AG08396 (cell line): ENCODE measurements around the gene PDE5A.

Experiments used
- DNase-seq: peaks from one replicate; pipeline ENCODE4 v3.0.0; 2012; ENCODE audit warnings: low spot score, mixed read lengths

Gene PDE5A

GRCh38 chr4:119585771-119586170 is 42.8 kb downstream of the PDE5A start:
- DNase-seq = no peak

DNA sequence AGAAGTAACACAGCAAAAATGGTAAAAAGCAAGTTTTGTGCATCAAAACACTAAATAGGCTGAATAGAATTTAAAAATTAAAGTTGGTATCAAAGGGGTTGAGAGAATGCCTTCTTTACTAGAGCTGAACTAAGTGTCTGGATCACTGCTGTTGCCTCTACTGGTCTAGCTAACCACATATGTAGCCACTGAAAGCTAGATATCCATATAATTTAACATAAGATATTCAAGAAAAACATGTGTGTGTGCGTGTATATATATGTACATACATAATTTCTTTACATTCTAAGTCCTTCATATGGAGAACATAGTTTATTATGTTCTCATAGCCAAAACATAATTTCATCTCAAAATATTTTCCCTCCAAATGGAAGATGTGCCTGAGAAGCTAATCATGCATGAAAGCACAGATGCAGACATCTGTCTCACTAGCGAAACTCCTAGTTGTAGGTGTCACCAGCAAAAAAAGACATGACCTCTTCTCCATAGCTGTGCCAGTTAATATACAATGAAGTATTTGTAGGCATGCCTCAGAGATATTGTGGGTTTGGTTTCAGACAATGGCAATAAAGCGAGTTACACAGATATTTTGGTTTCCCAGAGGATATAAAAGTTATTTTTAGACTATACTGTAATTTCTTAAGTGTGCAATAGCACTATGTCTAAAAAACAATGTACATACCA is 47.3 kb downstream of the PDE5A start:
- no peak for DNase-seq

DNA sequence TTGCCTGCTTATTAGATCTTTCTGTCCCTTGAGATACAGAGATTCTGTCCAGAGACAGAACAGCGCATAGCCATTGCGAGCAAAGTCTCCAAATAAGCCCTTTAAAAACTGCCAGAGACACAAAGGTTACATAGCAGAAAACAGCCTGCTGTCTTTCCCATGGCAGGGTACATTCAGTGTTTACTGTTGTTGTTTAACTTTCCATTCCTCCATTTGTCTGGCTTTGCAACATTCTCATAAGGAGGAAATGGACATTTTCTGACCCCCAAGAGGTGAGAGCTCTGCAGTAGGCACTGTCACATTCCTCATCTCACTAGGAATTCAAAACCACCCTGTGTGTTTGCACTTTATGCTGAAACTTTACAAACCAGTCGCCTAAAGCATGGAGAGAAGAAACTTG is 48.3 kb downstream of the PDE5A start:
- DNase-seq = no peak

DNA sequence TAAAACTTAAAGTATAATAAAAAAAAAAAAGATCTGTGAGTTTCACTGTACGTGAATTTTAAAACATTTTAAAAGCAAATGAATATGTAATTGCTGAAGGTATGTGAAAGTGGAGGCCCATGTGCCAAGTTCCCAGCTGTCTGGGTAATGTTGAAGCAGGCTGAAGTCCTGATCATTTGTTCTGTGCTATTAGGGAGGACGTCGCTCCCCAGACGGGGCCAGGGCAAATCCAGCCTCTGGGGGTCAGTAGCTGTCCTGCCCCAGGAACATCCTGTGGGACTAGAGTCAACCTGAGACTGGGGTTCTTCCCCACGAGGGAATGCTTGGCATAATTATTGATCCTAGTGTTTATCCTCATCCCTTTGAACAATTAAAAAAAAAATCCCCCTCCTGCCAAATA is 48.8 kb downstream of the PDE5A start:
- no peak for DNase-seq

DNA sequence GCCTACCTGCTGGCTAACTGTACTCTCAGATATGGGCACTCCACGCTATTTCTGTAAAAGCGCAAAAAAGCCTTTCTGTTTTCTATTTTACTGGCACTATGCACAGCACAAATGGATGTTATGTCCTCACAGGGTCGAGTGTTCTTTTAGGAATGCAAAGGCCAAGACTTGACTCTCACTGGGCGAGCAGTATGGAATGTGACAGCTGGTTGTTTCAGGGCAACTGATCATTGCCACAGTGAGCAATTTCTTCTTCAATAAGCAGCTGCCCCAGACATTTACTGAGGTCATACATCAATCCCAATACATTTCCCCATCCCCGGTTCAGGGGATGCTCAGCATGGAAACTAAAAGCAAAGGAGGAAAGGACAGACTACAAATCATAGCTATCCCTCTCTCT is 58.2 kb downstream of the PDE5A start:
- DNase-seq = peak; percentile 46

DNA sequence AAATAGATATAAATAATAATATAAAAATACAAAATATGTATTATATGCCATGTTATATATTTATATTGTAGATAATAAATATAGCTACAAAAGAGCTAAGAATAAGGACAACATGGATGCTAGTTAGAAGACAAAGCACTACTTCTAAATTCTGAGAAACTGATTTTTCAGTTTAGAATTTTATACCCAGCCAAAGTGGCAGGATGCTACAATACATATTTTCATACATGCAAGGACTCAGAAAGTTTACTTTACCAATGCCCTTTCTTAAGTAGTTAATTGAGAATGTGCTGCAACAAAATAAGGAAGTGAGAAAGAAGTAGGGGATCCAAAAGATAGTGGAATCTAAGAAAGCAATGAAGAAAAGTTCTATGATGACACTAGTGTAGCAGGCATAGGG is 64.5 kb downstream of the PDE5A start:
- DNase-seq = no peak

DNA sequence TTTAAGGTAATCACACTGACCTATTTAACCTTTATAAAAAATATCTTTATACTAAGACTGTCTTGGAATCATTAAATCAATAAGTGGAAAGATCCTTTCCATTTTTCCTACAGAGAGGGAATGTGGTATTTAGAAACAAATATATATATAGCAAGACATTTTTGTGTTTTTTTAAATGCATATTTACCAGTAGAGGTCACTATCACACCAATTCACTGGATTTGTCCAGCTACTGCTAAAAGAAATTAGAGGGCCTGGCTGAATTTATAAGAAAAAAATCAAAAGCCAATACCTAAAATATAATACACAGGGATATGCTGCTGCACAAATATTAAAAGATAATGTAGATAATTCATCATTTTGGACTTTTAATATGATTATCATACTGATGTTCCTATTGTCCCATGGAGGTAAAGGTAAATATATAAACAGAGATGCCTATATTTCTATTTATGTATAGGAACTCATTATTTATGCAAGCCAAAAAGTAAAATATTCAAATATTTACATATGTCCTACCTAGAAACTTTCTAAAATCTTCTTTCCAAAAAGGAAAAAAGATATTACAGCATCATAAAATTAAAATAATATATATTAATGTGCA is 69.5 kb downstream of the PDE5A start:
- peak; percentile 8 for DNase-seq

- no peak for DNase-seq
Measured at GRCh38 chr4:119550857-119551532, 77.6 kb downstream of the PDE5A start.

- DNase-seq = no peak
Measured at GRCh38 chr4:119549639-119550038, 79.0 kb downstream of the PDE5A start.

DNA sequence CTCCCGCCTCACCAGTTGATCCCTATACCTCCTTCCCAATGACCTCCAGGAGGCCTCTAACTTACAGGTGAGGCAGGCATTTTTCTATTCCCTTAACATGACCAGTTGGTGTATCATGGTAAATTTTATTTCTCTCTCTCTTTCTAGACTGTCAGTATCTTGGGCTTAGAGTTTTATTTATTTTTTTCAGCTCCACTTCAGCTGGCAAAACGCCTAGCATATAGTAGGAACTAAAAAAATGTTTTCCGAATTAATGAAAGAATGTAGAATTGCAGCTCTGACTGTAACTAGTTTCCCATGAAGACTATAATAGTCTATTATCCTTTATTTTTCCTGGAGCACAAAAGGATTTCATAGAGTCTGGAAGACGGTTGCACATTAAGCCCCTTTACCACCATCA is 84.8 kb downstream of the PDE5A start:
- DNase-seq = no peak

DNA sequence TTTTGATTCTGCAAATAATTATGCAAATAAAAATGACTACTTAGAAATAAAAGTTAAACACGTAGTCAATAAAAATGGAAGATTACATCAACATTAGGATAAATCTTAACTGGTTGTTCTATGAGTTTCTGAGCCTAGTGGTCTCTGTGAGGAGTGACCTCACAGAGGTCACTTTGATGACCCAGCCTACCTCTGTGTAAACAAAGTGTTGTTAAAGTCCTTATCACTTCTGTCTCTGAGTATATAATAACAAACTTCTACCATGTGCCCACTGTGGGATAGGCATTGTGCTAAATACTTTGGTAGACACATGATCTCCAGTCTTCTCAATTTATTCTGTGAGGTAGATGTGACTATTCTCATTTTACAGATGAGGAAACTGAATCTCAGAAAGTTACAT is 85.4 kb downstream of the PDE5A start:
- DNase-seq = no peak

GRCh38 chr4:119540249-119540648 is 88.4 kb downstream of the PDE5A start:
- no peak for DNase-seq

- no peak for DNase-seq
Measured at GRCh38 chr4:119537586-119537985, 91.0 kb downstream of the PDE5A start.

GRCh38 chr4:119536572-119537528 is 91.8 kb downstream of the PDE5A start:
- no peak for DNase-seq

DNA sequence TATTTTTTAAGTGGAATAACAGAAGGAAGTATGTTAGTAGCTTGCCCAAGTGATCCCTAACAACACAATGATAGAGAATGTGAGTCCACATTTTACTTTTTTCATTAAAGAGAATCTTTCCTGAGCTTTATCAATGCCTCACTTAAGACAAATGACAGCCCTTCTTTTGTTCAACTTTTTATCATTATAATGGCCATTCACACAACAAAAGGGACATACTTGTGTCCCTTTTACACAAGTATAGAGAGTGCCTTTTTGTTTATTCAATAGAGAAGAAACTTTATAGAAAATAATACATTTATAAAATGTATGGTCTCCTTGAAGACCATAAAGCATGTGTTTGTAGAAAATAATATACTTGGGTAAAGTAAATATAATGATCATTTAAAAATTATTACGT is 96.3 kb downstream of the PDE5A start:
- no peak for DNase-seq

GRCh38 chr4:119529788-119530187 is 98.8 kb downstream of the PDE5A start:
- DNase-seq = no peak

DNA sequence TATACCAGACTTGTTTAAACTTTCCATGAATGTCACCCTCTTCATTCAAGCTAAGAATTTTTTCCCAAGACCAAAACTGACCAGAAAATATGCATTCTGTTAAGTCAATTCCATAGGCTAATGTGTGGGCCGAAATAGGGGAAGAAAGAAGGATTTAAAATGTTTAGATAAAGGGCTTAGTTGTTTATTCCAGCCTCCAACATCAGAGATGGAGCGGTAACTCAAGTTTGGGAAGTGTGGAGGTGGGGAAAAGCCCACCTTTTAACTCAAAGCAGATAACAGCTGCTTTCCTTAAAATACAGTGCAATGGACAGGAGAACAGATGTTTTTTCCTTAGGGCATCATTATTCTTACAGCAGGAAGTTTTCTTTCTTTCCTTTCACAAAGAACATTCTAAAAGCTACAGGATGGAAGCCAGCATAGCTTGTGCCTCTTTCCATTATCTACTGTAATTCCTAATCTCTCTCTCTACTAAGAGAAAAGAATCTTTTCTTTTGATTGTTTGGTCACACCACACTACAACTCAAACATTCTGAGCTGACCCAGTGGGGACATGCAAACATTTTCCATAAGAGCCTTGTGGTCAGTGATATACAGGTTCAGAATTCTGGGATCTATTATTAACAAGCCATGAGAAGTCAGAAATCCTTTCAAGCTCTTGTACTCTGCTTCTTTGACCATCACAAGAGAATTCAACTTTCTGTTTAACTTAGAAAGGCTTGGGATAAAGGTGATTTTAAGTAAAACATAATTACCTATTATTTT is 101.6 kb downstream of the PDE5A start:
- no peak for DNase-seq

GRCh38 chr4:119525771-119526712 is 102.6 kb downstream of the PDE5A start:
- DNase-seq = no peak

- peak; percentile 37 for DNase-seq
Measured at GRCh38 chr4:119525005-119525749, 103.4 kb downstream of the PDE5A start.

- no peak for DNase-seq
Measured at GRCh38 chr4:119523399-119523798, 105.2 kb downstream of the PDE5A start.
